22Rv1 (cell line): ENCODE measurements around the gene GNA15.
"Not testable (repeated sequence)": the region's sequence is repeated elsewhere in the genome, so short reads cannot be mapped to it uniquely, and the experiment has no call there.

Experiments
- H3K27ac ChIP-seq: fragments of 450-650 bp; 2 replicates; pipeline ENCODE4 v1.5.1; 2017
- ZFX ChIP-seq: fragments of 450-650 bp; IDR thresholded peaks from 2 replicates; pipeline ENCODE4 v1.6.1; 2017; ENCODE audit warnings: antibody characterized with exemption, borderline replicate concordance
- TF ChIP-seq, protein P1 (sequence below): fragments of 450-650 bp; IDR thresholded peaks from 2 replicates; pipeline ENCODE4 v1.5.1; 2017; ENCODE audit warnings: mild to moderate bottlenecking

Gene GNA15

GRCh38 chr19:3135961-3136683 lies at the start of gene GNA15:
Gene GNA15 (plus strand): TSS chr19:3136033. CDS start chr19:3136451, 418 bp downstream.
- no peak within 1 kb of the TSS for H3K27ac ChIP-seq
- TF ChIP-seq ZFX: no peak
- TF ChIP-seq, protein P1, sequence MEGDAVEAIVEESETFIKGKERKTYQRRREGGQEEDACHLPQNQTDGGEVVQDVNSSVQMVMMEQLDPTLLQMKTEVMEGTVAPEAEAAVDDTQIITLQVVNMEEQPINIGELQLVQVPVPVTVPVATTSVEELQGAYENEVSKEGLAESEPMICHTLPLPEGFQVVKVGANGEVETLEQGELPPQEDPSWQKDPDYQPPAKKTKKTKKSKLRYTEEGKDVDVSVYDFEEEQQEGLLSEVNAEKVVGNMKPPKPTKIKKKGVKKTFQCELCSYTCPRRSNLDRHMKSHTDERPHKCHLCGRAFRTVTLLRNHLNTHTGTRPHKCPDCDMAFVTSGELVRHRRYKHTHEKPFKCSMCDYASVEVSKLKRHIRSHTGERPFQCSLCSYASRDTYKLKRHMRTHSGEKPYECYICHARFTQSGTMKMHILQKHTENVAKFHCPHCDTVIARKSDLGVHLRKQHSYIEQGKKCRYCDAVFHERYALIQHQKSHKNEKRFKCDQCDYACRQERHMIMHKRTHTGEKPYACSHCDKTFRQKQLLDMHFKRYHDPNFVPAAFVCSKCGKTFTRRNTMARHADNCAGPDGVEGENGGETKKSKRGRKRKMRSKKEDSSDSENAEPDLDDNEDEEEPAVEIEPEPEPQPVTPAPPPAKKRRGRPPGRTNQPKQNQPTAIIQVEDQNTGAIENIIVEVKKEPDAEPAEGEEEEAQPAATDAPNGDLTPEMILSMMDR: no peak

GRCh38 chr19:3087769-3088168 lies 48.1 kb upstream of the GNA15 start:
- no peak for TF ChIP-seq ZFX
- TF ChIP-seq, protein P1: no peak
- H3K27ac ChIP-seq: no peak overlapping the region

DNA sequence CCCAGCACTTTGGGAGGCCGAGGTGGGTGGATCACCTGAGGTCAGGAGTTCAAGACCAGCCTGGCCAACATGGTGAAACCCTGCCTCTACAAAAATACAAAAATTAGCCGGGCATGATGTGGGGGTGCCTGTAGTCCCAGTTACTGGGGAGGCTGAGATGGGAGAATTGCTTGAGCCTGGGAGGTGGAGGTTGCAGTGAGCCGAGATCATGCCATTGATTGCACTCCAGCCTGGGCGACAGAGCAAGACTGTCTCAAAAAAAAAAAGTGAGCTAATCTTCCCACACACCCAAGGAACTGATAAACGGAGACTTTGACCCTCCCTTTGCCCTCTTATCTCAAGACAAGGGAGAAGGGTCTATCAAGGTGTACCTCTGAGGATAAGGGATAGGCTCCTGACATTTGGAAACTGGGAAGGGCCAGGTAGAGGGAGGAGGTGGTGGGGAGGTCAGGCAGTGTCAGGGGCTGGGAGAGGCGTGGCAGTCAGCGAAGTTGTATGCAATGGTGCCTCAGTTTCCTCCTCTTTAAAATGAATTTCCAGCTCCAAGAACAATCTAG lies 46.5 kb upstream of the GNA15 start:
- not testable (repeated sequence) for H3K27ac ChIP-seq

DNA sequence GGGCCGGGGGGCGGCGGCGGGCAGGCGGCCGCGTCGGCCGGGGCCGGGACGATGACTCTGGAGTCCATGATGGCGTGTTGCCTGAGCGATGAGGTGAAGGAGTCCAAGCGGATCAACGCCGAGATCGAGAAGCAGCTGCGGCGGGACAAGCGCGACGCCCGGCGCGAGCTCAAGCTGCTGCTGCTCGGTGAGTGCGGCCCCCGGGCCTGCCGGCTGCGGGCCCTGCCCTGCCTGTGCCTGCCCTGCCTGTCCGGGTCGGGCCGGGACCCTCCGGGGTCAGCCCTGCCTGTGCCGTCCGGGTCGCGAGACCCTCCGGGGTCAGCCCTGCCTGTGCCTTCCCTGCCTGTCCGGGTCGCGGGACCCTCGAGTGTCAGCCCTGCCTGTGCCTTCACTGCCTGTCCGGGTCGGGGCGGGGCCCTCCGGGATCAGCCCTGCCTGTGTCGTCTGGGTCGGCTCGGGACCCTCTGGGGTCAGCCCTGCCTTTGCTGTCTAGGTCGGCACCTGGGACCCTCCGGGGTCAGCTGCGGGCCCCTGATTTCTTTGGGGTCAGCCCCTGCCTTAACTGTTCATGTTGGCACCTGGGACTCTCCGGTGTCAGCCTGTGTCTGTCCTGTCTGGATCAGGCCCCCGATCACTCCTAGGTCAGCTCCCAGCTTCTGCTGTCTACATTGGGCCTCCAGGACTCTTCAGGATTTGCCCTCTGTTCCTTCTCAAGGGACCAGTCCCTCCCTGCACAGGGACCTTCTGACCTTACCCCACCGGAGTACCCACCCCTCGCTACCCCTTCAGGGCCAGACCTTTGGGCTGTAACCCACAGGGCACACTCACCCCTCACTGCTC lies 41.0 kb upstream of the GNA15 start:
- peak overlapping the region; percentile 51 for H3K27ac ChIP-seq
- TF ChIP-seq, protein P1: no peak
- no peak for TF ChIP-seq ZFX

DNA sequence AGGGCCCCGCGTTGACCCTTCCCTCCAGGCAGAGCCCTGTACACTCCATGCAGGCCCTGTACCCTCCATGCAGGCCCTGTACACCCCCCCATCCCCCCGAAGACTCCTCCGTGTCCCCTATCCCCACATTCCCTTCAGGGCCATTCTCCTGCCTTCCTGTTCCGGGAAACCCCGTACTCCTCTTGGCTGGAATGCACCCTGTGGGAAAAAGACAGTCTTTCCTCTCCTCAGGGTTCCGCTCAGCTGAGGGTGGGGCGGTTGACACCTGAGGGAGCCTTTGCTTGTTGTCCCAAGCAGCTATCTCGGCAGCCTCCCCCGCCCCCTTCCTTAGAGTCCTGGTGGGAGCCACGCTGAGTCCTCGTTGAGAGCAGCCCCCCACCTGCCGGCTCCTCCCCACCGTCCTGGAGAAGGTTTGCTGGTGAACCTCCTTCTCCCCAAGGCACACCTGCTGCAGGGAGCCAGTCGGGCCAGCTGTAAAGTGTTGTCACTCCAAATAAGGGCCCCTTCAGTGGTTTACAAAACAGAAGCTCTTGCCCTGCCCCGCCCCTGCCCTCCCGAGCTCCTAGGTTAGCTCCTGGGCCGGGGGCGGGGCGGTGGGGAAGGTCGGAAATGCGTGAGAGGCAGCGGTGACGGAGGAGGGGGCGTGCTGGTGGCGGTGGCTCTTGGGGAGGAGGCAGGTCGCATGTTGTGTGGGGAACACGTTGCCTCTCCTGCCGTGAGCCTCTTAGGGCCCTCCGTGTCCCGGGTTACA lies 40.2 kb upstream of the GNA15 start:
- H3K27ac ChIP-seq: peak overlapping the region; percentile 51
- TF ChIP-seq, protein P1: no peak
- no peak for TF ChIP-seq ZFX

DNA sequence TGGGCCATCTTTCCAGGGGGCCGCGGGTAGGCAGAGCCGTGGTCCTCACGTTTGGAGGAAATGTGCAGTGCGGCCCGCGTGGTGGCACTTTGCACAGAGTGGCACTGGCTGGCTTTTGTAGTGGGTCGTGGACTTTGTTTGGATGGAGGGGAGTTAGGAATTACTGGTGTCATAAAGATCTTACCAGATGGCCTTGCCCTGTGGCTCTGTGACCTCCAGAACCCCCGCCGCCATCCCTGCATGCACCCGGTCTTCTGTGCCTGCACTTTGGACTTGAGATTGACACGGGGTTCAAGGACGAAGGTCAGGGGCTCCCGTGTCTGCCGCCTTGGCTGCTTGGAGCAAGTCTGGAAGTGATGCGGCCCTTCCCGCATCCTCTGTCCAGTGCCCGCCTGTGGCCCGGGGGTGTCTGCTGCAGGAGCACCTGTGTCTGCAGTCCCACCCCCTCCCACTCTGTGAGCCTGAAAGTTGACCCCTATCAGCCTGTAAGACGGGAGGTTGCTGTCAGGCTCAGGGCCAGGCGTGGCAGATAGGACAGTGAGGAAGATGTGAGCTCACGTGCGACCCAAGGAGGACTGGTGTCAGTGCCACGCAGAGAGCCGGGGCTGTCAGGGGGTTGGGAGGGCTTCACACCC lies 39.4 kb upstream of the GNA15 start:
- TF ChIP-seq ZFX: no peak
- TF ChIP-seq, protein P1: no peak
- H3K27ac ChIP-seq: no peak overlapping the region

DNA sequence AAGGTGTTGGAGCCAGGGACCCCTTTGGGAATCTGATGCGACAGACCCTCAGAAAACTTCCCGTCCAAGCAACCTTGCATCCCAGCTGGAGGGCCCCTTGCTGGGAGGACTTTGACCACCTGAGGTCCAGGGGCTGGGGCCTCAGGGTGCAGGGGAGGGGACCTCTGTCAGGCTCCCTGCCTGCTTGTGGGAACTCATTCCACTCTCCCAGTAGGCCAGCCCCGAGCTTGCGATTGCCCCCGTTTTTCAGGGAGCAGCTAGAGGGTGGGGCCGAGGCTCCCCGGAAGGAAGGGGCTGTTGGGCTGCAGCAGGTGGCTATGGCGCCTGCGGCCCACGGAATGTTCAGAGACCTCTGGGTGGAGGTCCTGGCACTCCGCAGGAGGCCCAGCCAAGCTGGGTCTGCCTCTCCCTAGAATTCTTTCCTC lies 38.9 kb upstream of the GNA15 start:
- TF ChIP-seq, protein P1: no peak
- no peak for TF ChIP-seq ZFX
- H3K27ac ChIP-seq: no peak overlapping the region
